ENCODE data around the gene FBLN2. TPM values are rescaled to one million over a fixed set of nuclear protein-coding genes. Genes with fewer than 3 reads are reported as not detected.

Gene FBLN2
- total and polyA plus RNA-seq, 2 of the 13 experiments (the other 11 are each of a cell fraction or from before 2014, with no cell fraction given): not detected

DNA sequence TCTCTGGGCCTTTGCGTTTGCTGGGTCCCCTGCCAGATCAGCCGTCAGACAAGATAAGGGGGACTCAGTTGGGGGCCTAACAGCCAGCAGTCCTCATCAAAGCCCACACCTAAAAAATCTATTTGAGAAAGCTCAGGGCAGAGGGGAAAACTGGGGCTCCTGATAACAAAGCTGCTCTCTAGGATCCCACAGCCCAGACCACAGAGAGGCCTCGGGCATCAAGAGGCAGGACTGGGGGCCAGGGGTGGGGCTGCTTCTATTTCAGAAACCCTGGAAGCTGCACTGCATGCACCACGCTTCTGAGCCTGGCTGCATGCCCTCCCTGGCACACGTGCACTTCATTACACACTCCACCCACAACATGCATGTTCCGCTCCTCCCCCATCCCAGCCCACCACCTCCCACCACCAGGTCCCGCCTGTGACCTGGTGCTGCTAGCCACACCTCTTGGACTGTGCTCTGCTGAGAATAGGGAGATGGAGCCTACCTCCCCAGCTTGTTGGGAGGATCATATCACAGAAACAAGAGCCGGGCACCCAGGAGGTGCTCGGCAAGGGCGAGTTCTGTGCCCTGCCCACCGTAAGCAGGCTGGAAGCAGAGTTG is 26.6 kb downstream of the FBLN2 start (continued):
- no peak for TF ChIP-seq NR2F6 (IDR thresholded peaks at IDR 0.05)
- no peak for TF ChIP-seq NR2F6 (CRISPR knock-in tag; IDR thresholded peaks at IDR 0.05)
- no peak for TF ChIP-seq RFXANK (CRISPR knock-in tag; IDR thresholded peaks at IDR 0.05)

- Histone ChIP-seq H3K9me3 (ENCODE audit: low read length) (no peaks in the 10 kb centered on the region), H3K4me3 (replicated peaks in 1 of 3; ENCODE audit: insufficient read depth in 1 of 3, low read depth in 2 of 3, low read length in 3 of 3) (no peak overlapping the region), H3K9ac (ENCODE audit: insufficient read depth, low read depth, low read length) (no peak overlapping the region), H3K79me2 (ENCODE audit: insufficient read depth, low read length) (no peaks in the 10 kb centered on the region), H2AFZ (ENCODE audit: low read length) (no peak overlapping the region), H3K36me3 (replicated peaks in 1 of 2; ENCODE audit: control insufficient read depth in 1 of 2, insufficient read depth in 2 of 2, low read length in 2 of 2) (no peaks in the 10 kb centered on the region), H3K27ac (ENCODE audit: extremely low read length, insufficient read depth, low read length) (no peak overlapping the region), H3K4me1 (ENCODE audit: insufficient read depth, low read length) (peaks cover 6% of the 10 kb centered on the region; the same call in 1 of the 2 replicates), H3K4me2 (ENCODE audit: low read depth, low read length) (no peak overlapping the region), H4K20me1 (ENCODE audit: insufficient read depth, low read length) (no peaks in the 10 kb centered on the region), H3K27me3 (ENCODE audit: control insufficient read depth in 1 of 2, insufficient read depth in 2 of 2, low read length in 2 of 2) (peaks cover 7 to 45% of the 10 kb centered on the region in 2 experiments; a peak in 4 of 5 replicates)
- in situ Hi-C loops (cut with HindIII; ENCODE audit: extremely low pct_ligation_motif_present, low pct_unique_long_range_greater_than_20kb): no loop called here
- ATAC-seq (no peak), DNase-seq (ENCODE audit: low spot score) (no peak), FAIRE-seq (no peak)
- intact Hi-C loops (cut with micrococcal nuclease; ENCODE audit: unreplicated experiment): no loop called here
- ChIA-PET POLR2A (no interaction called here), CTCF (ENCODE audit: low intra/inter-chr PET ratio, low total read pairs) (no interaction called here)
- no TSS peak for BruUV-seq (replicated peaks)
- TF ChIP-seq GATAD1 (CRISPR knock-in tag; IDR thresholded peaks at IDR 0.05) (no peak), ONECUT2 (CRISPR knock-in tag; IDR thresholded peaks at IDR 0.05) (no peak), ZBTB20 (CRISPR knock-in tag; IDR thresholded peaks at IDR 0.05; ENCODE audit: borderline replicate concordance, low read depth) (no peak)
- TF ChIP-seq, protein P1, sequence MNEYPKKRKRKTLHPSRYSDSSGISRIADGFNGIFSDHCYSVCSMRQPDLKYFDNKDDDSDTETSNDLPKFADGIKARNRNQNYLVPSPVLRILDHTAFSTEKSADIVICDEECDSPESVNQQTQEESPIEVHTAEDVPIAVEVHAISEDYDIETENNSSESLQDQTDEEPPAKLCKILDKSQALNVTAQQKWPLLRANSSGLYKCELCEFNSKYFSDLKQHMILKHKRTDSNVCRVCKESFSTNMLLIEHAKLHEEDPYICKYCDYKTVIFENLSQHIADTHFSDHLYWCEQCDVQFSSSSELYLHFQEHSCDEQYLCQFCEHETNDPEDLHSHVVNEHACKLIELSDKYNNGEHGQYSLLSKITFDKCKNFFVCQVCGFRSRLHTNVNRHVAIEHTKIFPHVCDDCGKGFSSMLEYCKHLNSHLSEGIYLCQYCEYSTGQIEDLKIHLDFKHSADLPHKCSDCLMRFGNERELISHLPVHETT (CRISPR knock-in tag; conservative IDR thresholded peaks at IDR 0.05): no peak
- 30% methylated on average over 11 of the region's 14 CpGs for WGBS (ENCODE audit: low lambda C conversion rate)
Observed at GRCh38 chr3:13577181-13578121, 28.5 kb downstream of the FBLN2 start.

All from HepG2 (cell line).